DMS114 treated with DMSO at 0.1 percent for 48 hours (cell line): Measurements from ENCODE around the gene ITPR2.
"Not testable (repeated sequence)": the region's sequence is repeated elsewhere in the genome, so short reads cannot be mapped to it uniquely, and the experiment has no call there.

Experiments used
- DNase-seq: peaks from one replicate; lab custom pipeline; 2025; ENCODE audit not compliant: unreplicated experiment; lab: John Stamatoyannopoulos, UW

Gene ITPR2

GRCh38 chr12:26680727-26681455, 152.1 kb downstream of the ITPR2 start:
- DNase-seq: no peak

DNA sequence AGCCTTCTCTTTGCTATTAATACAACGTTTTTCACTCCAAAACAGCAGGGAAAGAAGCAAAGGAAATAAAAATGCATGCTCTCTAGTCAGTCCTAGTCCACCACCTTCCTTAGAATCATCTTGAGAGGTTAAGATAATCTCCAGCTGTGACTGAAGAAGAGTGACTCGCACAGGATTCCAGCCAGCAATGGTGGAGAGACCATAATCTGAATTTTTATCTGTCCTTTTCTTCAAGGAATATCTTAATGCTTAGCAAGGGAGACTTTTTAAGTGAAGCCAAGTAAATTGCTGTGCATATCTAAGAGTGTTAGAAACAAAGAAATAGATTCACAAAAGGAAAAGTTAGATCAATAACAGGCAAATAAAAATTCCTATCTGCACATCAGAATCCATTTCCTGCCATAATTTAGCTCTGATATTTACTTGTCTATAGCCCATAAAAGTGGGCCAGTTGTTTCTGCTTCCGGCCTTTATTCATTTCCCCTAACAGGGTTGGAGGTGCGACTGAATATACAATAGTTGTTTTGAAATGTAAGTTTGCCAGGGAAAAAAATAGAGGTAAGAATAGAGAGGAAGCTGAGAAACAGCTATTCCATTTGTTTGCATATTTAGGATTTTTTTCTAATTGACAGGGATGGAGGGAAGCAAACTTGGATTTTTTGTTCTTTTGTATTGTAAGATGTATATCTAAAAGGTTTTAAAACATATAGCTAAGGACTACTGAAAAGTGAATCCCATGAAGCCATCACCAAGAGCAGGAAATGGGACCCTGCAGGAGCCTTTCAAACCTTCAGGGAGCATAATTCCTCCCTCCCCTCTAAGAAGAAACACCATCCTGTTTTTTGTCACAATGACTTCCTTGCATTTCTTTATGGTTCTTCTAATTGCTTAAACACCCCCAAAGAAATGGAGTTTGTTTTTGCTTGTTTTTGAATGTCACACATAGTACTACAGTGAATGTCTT, 154.0 kb downstream of the ITPR2 start:
- DNase-seq: no peak

- not testable (repeated sequence) for DNase-seq
Observed at GRCh38 chr12:26671487-26671886, 161.5 kb downstream of the ITPR2 start.

DNA sequence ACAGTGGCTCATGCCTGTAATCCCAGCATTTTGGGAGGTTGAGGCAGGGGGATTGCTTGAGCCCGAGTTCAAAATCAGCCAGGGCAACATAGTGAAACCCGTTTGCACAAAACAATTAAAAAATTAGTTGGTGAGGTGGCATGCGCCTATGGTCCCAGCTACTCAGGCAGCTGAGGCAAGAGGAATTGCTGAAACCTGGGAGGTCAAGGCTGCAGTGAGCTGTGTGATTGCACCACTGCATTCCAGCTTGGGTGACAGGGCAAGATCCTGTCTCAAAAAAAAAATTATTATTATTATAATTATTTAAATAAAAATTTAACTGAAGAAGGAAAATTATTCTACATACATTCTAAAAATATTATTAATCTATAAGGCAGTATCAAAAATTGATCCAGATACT, 164.1 kb downstream of the ITPR2 start:
- no peak for DNase-seq

DNA sequence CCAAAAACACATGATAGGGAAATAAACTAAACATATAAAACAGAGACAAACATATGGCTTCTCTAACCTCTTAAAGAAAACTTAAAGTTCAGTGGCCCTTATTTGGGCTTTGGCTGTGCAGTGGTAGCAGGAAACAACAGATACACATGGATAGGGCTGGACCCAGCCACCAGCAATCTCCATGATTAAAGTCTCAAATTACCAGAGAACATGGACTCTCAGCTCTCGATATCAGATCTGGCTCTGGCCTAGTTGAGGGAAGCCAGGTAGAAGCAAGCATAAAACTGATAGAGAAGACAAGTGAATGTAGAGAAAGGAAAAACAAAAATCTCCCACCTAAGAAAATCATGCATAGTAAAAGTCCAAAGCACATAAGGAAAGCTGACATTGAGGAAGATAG, 164.8 kb downstream of the ITPR2 start:
- no peak for DNase-seq

DNA sequence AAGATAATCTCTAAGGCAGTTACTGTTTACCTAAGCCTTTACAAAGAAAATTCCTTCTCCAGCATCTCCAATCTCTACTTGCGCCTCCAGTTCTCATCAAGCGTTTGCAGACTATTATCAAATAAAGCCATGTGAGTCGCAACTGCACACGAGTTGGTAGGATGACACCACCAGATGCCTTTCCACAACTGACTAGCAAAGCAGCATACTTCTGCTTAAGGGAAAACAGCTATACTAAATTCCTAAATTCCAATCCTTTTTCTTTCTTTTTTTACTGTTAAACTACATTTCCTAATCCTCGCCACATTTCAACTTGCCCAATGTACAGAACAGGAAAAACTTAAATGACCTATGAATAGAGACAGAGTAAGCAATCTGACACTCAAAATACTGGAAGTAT, 166.7 kb downstream of the ITPR2 start:
- no peak for DNase-seq

DNA sequence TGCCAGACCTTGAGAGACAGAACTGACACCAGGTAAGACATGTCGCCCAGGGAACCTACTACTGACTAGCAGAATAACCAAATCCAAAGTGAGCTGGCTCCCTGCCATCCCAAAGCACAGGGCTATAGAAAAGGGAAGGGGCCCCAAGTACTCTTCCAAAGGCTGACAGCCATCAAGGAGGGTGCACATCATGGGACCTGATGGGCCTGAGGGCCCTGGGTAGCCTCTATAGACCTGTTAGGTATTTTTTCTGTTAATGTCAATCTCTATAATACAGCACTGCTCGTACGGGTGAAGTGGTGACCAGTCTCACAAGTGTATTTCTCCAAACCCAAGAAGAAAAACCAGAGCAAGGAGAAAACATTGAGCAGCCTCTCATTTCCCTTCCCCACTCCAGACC, 171.6 kb downstream of the ITPR2 start:
- DNase-seq: no peak

DNA sequence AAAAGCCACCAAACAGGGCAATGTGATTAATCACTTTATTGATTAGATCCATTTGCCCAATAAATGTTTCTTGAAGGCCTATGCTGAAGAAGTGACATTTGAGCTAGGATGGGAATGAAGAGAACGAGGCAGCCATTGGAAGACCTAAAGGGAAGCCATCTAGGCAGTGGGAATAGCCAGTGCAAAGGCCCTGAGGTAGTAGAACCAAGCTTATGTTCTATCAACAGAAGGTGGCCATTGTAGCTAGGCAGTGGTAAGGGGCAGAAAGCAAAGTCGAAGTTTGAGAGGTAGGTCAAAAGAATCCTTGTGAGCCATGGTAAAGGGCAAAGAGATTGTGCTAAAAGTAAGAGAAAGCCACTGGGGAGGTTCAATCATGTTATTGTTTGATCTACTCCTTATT, 173.1 kb downstream of the ITPR2 start:
- no peak for DNase-seq

DNA sequence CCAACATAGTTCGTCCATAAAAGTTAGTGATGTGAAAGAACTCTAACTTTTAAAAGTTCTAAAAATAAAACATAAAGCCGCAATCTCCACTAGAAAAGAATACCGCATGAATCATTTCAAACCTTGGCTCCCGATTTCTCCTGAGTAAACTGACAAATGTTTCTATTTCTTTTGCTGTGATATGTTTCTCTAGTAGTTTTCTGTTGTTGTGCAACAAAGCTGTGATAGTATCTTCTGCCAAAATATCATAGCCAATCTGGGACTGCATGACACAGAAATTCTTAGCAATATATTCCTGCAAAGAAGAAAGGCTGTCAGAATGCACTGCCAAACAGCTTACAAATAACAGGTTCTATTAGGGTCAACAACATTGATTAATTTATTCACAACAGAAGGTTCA, 174.0 kb downstream of the ITPR2 start:
- DNase-seq: no peak

DNA sequence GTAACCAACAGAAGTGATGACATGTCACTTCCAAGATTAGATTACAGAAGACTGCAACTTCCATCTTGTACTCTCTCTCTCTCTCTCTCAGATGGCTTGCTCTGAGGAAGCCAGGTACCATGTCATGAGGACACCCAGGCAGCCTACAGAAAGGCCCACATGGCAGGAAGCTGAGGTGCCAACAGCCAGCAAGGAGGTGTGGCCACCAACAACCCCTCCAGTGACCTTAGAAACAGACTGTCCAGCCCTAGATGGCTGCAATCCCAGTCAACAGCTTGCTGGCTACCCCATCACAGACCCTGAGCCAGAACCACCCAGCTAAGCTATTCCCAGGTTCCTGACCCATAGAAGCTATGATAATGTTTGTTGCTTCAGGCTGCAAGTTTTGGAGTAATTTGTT, 178.4 kb downstream of the ITPR2 start:
- DNase-seq: no peak

DNA sequence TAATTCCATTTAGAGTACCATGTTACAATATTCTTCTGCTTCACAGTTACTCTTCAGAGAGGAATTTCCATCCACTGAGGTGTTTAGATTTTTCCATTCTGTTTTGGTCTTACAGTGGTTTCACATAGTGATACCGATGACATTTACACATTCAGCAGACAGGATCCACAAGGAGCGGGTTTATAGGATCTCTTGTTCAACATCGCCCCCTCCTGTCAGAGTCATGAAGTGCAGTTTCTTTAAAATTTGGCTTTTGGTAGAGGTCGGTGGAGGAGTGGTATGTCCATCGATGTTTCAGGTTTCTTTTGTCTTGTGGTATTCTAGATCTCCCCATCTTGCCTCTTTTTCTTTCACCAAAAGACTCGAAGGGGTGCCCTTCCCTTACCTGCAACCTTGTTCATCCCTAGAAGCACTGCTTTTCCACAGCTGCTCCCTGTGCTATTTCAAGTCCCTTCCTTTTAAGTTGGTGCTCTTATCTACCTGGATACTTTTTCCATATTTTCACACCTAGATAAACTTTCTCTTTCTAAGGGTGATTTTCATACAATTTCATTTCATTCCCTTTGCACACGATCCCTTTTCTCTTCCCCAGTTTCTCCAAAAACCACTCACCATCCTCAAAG, 181.3 kb downstream of the ITPR2 start:
- DNase-seq: peak; percentile 37

DNA sequence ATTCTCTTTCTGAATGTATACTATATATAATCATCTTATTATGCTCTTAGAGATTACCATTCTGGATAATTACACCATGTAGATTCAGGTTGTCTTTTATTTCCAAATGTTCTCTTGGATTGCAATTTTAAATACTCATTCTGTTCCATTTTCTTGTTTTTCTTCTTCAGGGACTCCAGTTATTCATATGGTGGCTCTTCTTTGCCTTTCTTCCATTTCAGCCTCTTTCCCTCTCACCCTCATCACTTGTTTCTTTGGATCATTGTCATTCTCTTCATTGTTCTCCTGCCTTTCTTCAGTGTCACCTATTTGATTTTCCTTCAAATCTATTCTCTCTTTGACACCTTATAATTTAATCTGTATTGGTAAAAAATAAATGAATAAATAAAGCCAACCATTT, 182.0 kb downstream of the ITPR2 start:
- DNase-seq: no peak

GRCh38 chr12:26648999-26649398, 184.0 kb downstream of the ITPR2 start:
- DNase-seq: no peak

DNA sequence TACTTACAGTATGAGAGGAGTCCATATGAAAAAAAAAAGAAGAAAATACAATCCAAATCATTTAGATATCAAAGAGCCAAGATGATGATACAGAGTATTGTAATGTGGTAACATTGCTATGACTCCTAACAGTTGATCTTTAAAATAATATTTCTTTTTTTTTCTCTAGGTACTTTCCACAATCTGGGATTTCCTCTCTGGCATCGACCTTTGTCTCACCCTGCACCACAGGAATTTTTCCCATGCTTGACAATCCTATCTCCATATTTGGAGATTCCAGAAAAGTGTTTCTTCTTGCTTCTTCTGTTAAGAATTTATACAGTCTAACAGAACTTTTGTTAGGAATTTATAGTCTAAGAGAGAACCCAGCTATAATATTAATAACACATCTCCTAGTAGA, 184.4 kb downstream of the ITPR2 start:
- DNase-seq: no peak

DNA sequence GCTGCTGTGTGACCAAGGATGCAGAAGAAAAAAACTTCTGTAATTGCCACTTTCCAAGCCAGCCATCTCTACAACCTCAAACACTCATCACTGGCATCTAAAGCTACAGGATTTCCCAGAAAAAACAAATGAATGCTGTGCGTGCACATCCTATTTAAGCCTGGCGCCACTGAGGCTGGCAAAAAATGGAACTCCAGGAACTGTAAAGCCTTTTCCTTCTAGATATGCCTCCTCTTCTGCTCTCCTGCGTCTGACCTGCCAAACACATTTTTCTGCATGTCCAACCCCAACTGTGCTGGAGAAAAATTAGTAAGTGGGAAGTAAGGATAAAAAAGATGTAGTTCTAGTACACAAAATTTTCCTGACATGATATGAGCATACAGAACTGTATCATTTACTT, 184.9 kb downstream of the ITPR2 start:
- DNase-seq: no peak

- no peak for DNase-seq
Observed at GRCh38 chr12:26647088-26647487, 185.9 kb downstream of the ITPR2 start.

GRCh38 chr12:26646571-26646970, 186.4 kb downstream of the ITPR2 start:
- DNase-seq: no peak

- not testable (repeated sequence) for DNase-seq
Observed at GRCh38 chr12:26644376-26644775, 188.6 kb downstream of the ITPR2 start.

GRCh38 chr12:26643532-26644315, 189.3 kb downstream of the ITPR2 start:
- no peak for DNase-seq

GRCh38 chr12:26642361-26642760, 190.6 kb downstream of the ITPR2 start:
- no peak for DNase-seq

- no peak for DNase-seq
Observed at GRCh38 chr12:26636710-26637328, 196.2 kb downstream of the ITPR2 start.
